ENCODE data around the gene KLK3. TPM values are rescaled to one million over a fixed set of nuclear protein-coding genes. Genes with fewer than 3 reads are reported as not detected.
"Not testable (repeated sequence)": the region's sequence is repeated elsewhere in the genome, so short reads cannot be mapped to it uniquely, and the experiment has no call there.

KLK3 gene
- total RNA-seq, 2 experiments from 2014 or later: not detected

DNA sequence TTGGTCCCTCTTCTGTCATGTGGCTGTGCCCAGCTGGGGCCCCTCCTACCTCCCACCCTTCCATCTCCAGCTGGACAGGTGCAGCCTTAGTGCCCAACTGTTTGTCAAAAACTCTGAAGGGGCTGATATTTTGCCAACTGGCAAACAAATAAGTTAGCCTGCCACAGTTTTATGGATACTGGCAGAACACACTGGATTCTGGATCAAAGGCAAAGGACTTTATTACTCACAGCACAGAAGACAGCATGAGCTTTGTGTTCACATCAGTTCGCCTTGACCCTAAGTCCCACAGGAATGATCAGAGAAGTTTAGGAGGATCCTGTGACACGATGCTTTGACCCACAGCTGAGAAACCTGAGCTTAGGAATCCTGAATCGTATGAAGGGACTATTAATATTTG, 34.9 kb downstream of the KLK3 start:
- H3K27ac Mint-ChIP-seq: no peak overlapping the region
- no peaks in the 10 kb centered on the region for H3K36me3 Mint-ChIP-seq (ENCODE audit: low read depth)
- CTCF ChIA-PET: interaction anchor here (0.8 kb wide), 1 partner anchor 10 kb away, joined by 3 read pairs; no protein-coding TSS in a partner anchor
- no peaks in the 10 kb centered on the region for H3K4me1 Mint-ChIP-seq
- POLR2A ChIA-PET: no interaction called here
- peaks cover 10% of the 10 kb centered on the region for H3K27me3 Mint-ChIP-seq
- H3K9me3 Mint-ChIP-seq: peaks cover 6% of the 10 kb centered on the region
- no peak overlapping the region for H3K4me3 Mint-ChIP-seq
- DNase-seq: no peak

DNA sequence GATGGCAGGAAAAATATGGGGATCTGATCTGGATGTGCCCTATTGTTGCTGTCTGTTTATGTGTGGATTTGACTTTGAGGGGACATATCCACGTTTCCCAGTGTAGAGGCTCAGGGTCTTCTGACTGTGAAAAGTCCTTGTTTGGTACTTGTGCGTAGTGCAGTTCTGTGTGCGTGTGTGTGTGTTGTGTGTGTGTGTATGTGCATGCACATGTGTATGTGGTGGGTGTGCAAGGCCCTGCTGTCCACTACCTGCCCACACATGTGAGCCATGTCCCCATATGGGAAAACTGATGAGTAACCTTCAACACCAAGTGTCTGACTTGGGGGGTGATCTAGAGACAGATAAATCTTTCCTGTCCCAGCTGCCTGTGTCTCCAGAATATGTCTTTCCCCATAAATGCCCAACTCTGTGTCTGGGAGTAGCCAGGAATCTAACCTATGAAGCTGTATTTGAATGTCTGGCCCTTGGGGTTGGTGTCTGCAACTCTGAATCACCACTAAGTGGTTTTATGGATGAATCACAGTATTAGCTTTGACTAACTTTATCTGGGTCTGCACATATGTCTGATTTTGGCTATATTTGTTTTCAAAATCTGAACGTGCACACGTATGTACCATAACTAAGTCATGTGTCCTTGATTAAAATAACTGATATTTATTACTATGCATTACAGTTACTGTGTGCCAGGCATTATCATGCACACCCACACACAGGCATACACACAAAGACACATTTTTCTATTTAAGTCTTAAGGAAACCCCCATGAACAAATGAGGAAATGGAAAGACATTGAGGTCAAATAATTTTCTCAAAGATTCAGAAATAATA, 35.9 kb downstream of the KLK3 start:
- no peak overlapping the region for H3K27ac Mint-ChIP-seq
- H3K4me1 Mint-ChIP-seq: no peaks in the 10 kb centered on the region
- no peak for DNase-seq
- H3K36me3 Mint-ChIP-seq (ENCODE audit: low read depth): no peaks in the 10 kb centered on the region
- ChIA-PET POLR2A (no interaction called here), CTCF (no interaction called here)
- peaks cover 9% of the 10 kb centered on the region for H3K9me3 Mint-ChIP-seq
- peaks cover 10% of the 10 kb centered on the region for H3K27me3 Mint-ChIP-seq
- H3K4me3 Mint-ChIP-seq: no peak overlapping the region

DNA sequence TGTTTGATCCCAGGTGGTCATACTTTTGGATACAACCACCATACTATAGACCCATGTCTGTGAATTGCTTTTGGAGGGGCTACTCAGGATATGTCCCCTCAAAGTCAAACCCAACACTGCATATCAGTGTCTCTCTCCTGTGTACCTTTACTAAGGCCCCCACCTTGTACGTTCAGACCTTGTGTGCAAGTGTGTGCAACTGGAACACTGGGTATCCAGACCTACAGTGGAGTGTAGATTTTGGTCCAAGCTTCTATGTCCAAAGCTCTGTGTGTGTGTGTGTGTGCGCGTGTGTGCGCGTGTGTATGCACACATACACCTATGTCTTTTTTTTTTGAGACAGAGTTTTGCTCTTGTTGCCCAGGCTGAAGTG, 36.5 kb downstream of the KLK3 start:
- Mint-ChIP-seq H3K4me3 (no peak overlapping the region), H3K4me1 (no peaks in the 10 kb centered on the region), H3K36me3 (ENCODE audit: low read depth) (no peaks in the 10 kb centered on the region), H3K27me3 (peaks cover 10% of the 10 kb centered on the region), H3K27ac (no peak overlapping the region), H3K9me3 (peaks cover 9% of the 10 kb centered on the region)
- ChIA-PET POLR2A (no interaction called here), CTCF (no interaction called here)
- no peak for DNase-seq

DNA sequence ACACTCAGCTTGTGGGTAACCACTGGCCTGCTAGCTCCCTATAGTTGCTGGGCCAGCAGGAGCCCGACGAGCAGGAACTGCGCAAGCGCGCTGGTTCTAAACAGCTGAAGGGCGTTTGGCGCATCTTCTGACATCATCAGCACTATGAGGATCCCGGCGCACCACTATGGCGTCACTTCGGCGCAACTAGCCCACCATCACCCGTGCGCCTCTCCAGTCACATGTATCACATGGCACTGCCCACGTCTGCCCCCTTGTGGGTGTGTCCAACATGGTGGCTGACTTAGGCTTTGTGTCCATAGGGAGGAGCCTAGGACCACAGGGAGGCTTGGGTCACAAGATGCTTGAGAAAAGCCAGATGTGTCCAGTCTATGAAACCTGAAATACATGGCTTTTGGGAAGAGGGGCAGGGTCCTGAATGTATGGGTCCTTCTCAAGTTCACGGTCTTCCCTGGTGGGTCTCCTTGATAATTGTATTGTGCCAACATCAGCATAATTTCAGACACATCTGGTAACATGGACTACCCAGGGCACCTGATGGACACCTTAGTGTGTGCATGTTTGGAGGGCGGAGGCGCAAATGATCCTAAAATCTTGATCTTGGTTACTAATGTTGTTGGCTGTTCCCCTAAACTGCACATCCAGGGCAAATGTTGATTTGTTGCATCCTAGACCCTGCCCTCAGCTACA, 38.5 kb downstream of the KLK3 start:
- DNase-seq: no peak
- Mint-ChIP-seq H3K9me3 (peaks cover 9% of the 10 kb centered on the region), H3K27me3 (peaks cover 10% of the 10 kb centered on the region), H3K36me3 (ENCODE audit: low read depth) (no peaks in the 10 kb centered on the region), H3K27ac (no peak overlapping the region), H3K4me3 (no peak overlapping the region), H3K4me1 (no peaks in the 10 kb centered on the region)
- POLR2A ChIA-PET: no interaction called here
- CTCF ChIA-PET: no interaction called here

DNA sequence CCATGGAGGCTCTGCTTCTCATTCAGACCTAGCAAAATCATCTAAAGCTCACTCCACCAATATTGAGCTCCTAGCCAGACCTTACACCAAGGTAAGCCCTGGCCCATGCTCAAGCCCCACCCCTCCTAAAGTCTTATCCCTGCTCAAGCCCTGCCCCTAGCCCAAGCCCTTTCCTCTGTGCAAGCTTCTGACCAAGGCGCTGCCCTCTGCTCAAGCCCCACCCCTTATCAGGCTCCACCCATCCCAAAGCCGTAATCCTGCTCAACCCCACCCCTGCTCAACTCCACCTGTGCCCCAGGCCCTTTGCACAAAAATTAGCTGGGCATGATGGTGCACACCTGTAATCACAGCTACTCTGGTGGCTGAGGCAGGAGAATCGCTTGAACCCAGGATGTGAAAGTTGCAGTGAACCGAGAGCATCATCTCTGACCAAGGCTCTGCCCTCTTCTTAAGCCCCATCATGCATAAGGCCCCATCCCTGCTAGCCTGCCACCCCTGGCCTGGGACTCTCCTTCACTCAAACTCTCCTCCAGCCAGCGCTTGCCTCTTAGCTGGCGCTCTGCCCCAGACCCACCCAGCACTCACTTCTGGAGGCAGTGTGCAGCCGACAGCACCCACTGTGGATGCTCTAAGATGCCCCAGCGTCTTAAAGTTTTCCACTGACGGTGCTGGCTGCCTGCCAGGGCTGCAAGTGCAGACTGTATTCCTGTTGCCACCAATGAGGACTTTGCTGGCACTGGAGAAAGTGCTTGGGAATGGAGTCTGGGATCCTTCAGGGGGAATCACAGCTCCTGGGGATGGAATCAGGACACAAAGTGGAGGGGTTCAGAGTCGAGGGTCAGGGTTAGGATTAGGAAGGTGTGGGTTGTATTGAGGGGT, 40.0 kb downstream of the KLK3 start:
- no peak for DNase-seq
- no peaks in the 10 kb centered on the region for H3K36me3 Mint-ChIP-seq (ENCODE audit: low read depth)
- H3K9me3 Mint-ChIP-seq: peaks cover 9% of the 10 kb centered on the region
- no peak overlapping the region for H3K27ac Mint-ChIP-seq
- H3K4me3 Mint-ChIP-seq: no peak overlapping the region
- POLR2A ChIA-PET: no interaction called here
- H3K27me3 Mint-ChIP-seq: peaks cover 9% of the 10 kb centered on the region
- H3K4me1 Mint-ChIP-seq: no peaks in the 10 kb centered on the region
- CTCF ChIA-PET: interaction anchor here (1.1 kb wide), 1 partner anchor 13 kb away, joined by 3 read pairs; no protein-coding TSS in a partner anchor

DNA sequence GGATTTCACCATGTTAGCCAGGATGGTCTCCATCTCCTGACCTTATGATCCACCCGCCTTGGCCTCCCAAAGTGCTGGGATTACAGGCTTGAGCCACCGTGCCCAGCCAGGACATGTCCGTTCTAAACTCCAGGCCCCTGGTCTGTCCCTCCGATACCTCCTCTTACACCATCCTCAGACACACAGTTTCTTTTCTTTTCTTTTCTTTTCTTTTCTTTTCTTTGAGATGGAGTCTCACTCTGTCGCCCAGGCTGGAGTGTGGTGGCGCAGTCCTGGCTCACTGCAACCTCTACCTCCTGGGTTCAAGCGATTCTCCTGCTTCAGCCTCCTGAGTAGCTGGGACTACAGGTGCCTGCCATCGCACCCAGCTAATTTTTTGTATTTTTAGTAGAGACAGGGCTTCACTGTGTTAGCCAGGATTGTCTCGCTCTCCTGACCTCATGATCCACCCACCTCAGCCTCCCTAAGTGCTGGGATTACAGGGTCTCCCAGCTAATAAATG, 41.4 kb downstream of the KLK3 start:
- H3K36me3 Mint-ChIP-seq (ENCODE audit: low read depth); H3K9me3 Mint-ChIP-seq; POLR2A ChIA-PET; H3K4me3 Mint-ChIP-seq; DNase-seq; H3K4me1 Mint-ChIP-seq; H3K27ac Mint-ChIP-seq; H3K27me3 Mint-ChIP-seq: not testable (repeated sequence)
- CTCF ChIA-PET: interaction anchor here (1.1 kb wide), 1 partner anchor 11 kb away, joined by 3 read pairs; no protein-coding TSS in a partner anchor

DNA sequence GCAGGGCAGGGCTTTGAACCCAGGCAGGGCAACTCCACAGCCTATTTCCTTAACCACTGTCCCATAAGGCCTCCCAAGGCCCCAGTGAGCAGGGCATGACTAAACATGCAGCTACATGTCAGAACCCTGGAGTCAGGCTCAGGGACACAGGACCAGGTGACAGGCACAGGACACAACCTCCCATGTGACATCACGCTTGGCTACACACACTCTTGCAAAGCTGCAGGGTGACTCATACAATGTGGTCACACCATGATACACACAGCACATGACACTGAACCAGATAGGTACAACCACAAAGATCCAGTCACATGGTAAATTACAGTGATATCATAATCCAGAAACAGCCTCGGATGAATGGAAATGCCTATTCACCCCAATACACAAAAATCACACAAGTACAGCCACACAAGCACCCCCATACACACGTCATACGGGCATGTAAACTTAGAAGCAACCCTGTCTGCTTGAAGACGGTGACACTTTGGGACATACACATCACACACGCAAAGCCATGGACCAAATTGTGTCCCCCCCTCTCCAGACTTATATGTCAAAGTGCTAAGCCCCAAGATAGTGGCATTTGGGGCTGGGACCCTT, 42.0 kb downstream of the KLK3 start:
- Mint-ChIP-seq H3K4me1 (no peaks in the 10 kb centered on the region), H3K27me3 (peaks cover 8% of the 10 kb centered on the region), H3K4me3 (no peak overlapping the region), H3K36me3 (ENCODE audit: low read depth) (no peaks in the 10 kb centered on the region), H3K9me3 (peaks cover 9% of the 10 kb centered on the region), H3K27ac (no peak overlapping the region)
- DNase-seq: peak; percentile 13
- ChIA-PET CTCF (no interaction called here), POLR2A (no interaction called here)

DNA sequence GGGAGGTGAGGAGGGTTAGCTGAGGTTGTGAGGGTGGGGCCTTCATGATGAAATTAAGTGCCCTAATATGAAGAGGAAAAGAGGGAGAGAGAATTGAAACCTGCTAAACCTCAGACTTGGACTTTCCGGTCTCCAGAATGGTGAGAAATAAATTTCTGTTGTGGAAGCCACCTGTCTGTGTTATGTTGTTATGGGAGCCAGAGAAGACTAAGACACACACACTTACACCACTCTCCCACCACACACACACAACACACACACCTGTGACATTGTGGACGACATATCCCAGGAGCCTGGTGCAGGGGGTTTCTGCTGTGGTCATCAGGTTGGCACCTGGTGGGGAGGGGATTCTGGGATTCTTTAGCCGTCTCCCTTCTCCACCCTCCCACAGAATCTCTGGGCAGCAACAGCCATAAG, 42.5 kb downstream of the KLK3 start:
- Mint-ChIP-seq H3K27ac (no peak overlapping the region), H3K27me3 (peaks cover 7% of the 10 kb centered on the region), H3K4me1 (no peaks in the 10 kb centered on the region), H3K36me3 (ENCODE audit: low read depth) (no peaks in the 10 kb centered on the region), H3K4me3 (no peak overlapping the region), H3K9me3 (peaks cover 9% of the 10 kb centered on the region)
- ChIA-PET CTCF (no interaction called here), POLR2A (no interaction called here)
- no peak for DNase-seq

DNA sequence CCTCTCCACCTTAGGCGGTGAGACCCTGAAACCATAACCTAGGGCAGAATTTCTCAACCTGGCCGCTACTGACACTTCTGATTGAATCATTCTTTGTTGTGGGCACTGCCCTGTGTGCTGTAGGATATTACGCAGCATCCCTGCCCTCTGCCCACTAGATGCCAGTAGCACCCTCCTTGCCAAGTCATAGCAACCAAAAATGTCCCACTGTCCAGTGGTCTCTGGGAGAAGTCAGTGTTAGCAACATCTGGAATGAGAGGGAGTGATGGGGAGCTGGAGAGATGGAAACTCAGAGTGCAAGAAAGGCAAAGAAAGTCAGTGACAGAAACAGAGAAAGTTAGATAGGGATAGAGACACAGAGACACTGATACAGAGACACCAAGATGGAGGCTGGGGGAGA, 42.9 kb downstream of the KLK3 start:
- ChIA-PET POLR2A (no interaction called here), CTCF (no interaction called here)
- no peak overlapping the region for H3K4me3 Mint-ChIP-seq

DNA sequence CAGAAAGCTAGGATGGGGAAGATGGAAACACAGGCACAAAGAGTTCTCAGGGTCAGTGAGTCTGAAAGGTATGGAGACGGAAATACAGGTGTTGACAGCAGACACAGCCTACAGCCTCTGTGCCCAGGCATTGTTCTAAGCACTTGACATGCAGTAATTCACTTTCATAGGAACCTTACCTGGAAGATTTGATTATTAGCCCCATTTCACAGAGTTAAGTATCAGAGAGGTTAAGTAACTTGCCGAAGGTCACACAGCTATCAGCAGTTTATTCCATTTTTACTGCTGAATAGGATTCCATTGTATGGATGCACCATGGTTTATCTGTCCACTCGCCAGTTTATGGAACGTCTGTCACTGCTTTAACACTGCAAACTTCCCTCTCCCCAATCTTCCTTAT, 43.3 kb downstream of the KLK3 start:
- H3K36me3 Mint-ChIP-seq (ENCODE audit: low read depth): no peaks in the 10 kb centered on the region
- H3K9me3 Mint-ChIP-seq: peaks cover 9% of the 10 kb centered on the region
- no peak overlapping the region for H3K27ac Mint-ChIP-seq
- ChIA-PET CTCF (no interaction called here), POLR2A (no interaction called here)
- H3K4me3 Mint-ChIP-seq: no peak overlapping the region
- H3K4me1 Mint-ChIP-seq: no peaks in the 10 kb centered on the region
- no peak for DNase-seq
- H3K27me3 Mint-ChIP-seq: peaks cover 7% of the 10 kb centered on the region

More for the DNA sequence above, 42.9 kb downstream of the KLK3 start:
- Mint-ChIP-seq H3K4me1 (no peaks in the 10 kb centered on the region), H3K27ac (no peak overlapping the region), H3K9me3 (peaks cover 9% of the 10 kb centered on the region), H3K36me3 (ENCODE audit: low read depth) (no peaks in the 10 kb centered on the region), H3K27me3 (peaks cover 7% of the 10 kb centered on the region)
- no peak for DNase-seq

DNA sequence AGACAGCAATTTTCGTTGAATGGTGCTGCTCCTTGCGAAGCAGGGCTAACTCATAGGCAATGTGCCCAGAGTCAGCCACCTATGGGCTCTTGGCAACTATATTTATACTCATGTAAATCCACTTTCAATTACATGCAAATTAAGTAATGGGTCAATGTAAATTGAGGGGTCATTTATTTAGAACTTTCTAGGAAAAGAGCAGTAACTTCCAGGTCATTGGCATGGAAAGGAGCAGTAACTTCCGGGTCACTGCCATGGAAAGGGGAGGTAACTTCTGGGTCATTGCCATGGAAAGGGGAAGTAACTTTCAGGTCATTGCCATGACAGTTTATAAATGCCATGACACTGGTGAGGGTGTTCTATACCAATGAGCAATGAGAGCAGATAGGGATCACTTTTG, 44.9 kb downstream of the KLK3 start:
- peaks cover 4% of the 10 kb centered on the region for H3K27me3 Mint-ChIP-seq
- no peaks in the 10 kb centered on the region for H3K4me1 Mint-ChIP-seq
- ChIA-PET POLR2A (no interaction called here), CTCF (interaction anchor here (0.6 kb wide), 1 partner anchor 10 kb away, joined by 3 read pairs; no protein-coding TSS in a partner anchor)
- no peak overlapping the region for H3K27ac Mint-ChIP-seq
- H3K36me3 Mint-ChIP-seq (ENCODE audit: low read depth): no peaks in the 10 kb centered on the region
- no peak overlapping the region for H3K4me3 Mint-ChIP-seq
- H3K9me3 Mint-ChIP-seq: peaks cover 4% of the 10 kb centered on the region
- no peak for DNase-seq

DNA sequence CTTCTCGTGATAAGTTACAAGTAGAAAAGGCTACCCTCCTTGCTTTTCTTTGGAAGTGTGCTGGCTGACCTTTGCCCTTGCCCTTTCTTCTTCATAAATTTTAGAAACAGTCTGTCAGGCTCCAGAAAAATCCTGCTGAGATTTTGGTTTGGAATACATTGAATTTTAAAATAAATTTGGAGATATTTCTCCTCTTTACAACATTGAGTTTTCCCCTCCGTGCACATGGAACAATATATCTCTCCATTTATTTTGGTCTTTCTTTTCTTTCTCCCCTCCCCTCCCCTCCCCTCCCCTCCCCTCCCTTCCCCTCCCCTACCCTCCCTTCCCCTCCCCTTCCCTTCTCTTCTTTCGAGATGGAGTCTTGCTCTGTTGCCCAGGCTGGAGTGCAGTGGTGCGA, 47.9 kb downstream of the KLK3 start:
- no peak for DNase-seq

More for the DNA sequence above, 47.9 kb downstream of the KLK3 start:
- H3K4me1 Mint-ChIP-seq: no peaks in the 10 kb centered on the region
- no peak overlapping the region for H3K27ac Mint-ChIP-seq
- CTCF ChIA-PET: no interaction called here
- H3K4me3 Mint-ChIP-seq: no peak overlapping the region
- H3K9me3 Mint-ChIP-seq: no peaks in the 10 kb centered on the region
- H3K27me3 Mint-ChIP-seq: peaks cover 12% of the 10 kb centered on the region
- POLR2A ChIA-PET: no interaction called here
- H3K36me3 Mint-ChIP-seq (ENCODE audit: low read depth): no peaks in the 10 kb centered on the region
